Uterus (tissue), 4 donors: ENCODE measurements around the gene CTDSPL. TPM values are rescaled to one million over a fixed set of nuclear protein-coding genes. Genes with fewer than 3 reads are reported as not detected.

Experiments used
- DNase-seq, 2 donors: peaks; one replicate each; pipeline ENCODE4 v3.0.0-alpha.2; 2019 to 2020
- H3K27ac ChIP-seq, 2 donors: fragments of 200-600 bp; sonication (generic); 1 replicate in 1 of 2; 2 replicates in 1 of 2; pipeline ENCODE4 v1.5.1; 2016 to 2018
- H3K27me3 ChIP-seq, 2 donors: fragments of 200-600 bp; sonication (generic); one replicate each; pipeline ENCODE4 v1.5.1; 2018 to 2019; ENCODE audit warnings: control low read depth in 1 of 2
- H3K36me3 ChIP-seq, 2 donors: fragments of 200-600 bp; sonication (generic); one replicate each; pipeline ENCODE4 v1.5.1; 2019; ENCODE audit warnings: control low read depth in 1 of 2
- H3K4me1 ChIP-seq, 2 donors: fragments of 200-600 bp; sonication (generic); one replicate each; pipeline ENCODE4 v1.5.1; 2018 to 2019; ENCODE audit warnings: control low read depth in 1 of 2
- H3K4me3 ChIP-seq, 2 donors: fragments of 200-600 bp; sonication (generic); 1 replicate in 1 of 2; 2 replicates in 1 of 2; pipeline ENCODE4 v1.5.1; 2018 to 2019; ENCODE audit warnings: mild to moderate bottlenecking in 1 of 2
- H3K9me3 ChIP-seq, 2 donors: fragments of 200-600 bp; sonication (generic); one replicate each; pipeline ENCODE4 v1.5.1; 2019; ENCODE audit warnings: control low read depth in 1 of 2
- POLR2A ChIP-seq, 2 donors: fragments of 450-650 bp; IDR thresholded peaks; one replicate each; pipeline ENCODE4 v1.6.1; 2016; ENCODE audit warnings: antibody characterized with exemption in 2 of 2, mild to moderate bottlenecking in 1 of 2, moderate library complexity in 1 of 2
- intact Hi-C: fragments of 100-400 bp; cut with DNase I; formaldehyde crosslinking; loops from one replicate; pipeline ENCODE4 v1.15.1; 2023; ENCODE audit warnings: low total_unique reads
- total RNA-seq, 4 donors: library from RNA; depleted of rRNA in 3 of 4; stranded (reverse); fragments of >200 nt in 3 of 4; gene quantifications; one replicate each; pipeline versions ENCODE4 v1.1.0 to v1.2.4, GENCODE V29; 2014 to 2023
- TF ChIP-seq, protein P1 (sequence below), 4 experiments: fragments of 200-600 bp in 2 of 4; fragments of 450-650 bp in 2 of 4; sonication (generic) in 2 of 4; IDR thresholded peaks; one replicate each; pipeline ENCODE4 v1.5.1; 2016 to 2019; ENCODE audit warnings: antibody characterized with exemption in 4 of 4, mild to moderate bottlenecking in 2 of 4, moderate library complexity in 1 of 4
- donor health status: DM: yes; HTN: yes; CAD: no.

Gene CTDSPL
- total RNA-seq, 4 donors from 2014 or later: 6.4 to 55.9 (median 28.7) TPM

DNA sequence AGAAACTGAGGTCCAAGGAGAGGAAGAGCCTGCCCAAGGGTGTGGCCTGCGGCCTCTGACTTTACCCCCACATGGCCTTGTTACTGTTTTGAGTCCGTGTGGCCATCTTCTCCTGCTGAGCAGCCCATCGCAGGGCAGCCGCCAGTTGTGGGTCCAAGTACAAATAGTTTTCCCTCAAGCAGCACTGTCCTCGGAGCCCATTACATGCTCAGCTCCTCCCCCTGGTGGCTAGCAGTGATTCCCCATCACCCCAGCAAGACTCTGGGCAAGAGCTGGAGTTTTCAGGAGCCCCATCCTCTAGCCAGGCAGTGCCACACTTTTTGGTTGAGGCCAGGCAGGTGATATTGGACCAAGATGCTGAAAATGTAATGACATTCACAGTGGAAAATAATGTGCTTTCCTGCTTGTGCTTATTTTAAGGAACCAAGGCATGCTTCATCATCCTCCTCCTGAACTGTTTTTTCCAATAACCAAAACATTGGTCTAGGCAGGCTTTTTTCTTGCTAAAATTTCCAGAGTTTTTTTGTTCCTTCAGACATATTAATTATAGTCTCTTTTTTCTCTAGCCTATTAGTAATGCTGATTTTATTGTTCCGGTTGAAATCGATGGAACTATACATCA, 105.7 kb downstream of the CTDSPL start:
- intact Hi-C loops: loop anchor here (2.0 kb wide), 1 partner anchor 111 kb away; no protein-coding TSS in a partner anchor
- Histone ChIP-seq H3K27me3 (no peaks in the 10 kb centered on the region), H3K4me3 (no peak overlapping the region), H3K36me3 (no peaks in the 10 kb centered on the region), H3K4me1 (peaks cover 0 to 9% of the 10 kb centered on the region in 2 donors), H3K9me3 (no peaks in the 10 kb centered on the region), H3K27ac (no peak overlapping the region)
- TF ChIP-seq POLR2A (IDR thresholded peaks at IDR 0.05): no peak
- TF ChIP-seq, protein P1, sequence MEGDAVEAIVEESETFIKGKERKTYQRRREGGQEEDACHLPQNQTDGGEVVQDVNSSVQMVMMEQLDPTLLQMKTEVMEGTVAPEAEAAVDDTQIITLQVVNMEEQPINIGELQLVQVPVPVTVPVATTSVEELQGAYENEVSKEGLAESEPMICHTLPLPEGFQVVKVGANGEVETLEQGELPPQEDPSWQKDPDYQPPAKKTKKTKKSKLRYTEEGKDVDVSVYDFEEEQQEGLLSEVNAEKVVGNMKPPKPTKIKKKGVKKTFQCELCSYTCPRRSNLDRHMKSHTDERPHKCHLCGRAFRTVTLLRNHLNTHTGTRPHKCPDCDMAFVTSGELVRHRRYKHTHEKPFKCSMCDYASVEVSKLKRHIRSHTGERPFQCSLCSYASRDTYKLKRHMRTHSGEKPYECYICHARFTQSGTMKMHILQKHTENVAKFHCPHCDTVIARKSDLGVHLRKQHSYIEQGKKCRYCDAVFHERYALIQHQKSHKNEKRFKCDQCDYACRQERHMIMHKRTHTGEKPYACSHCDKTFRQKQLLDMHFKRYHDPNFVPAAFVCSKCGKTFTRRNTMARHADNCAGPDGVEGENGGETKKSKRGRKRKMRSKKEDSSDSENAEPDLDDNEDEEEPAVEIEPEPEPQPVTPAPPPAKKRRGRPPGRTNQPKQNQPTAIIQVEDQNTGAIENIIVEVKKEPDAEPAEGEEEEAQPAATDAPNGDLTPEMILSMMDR (IDR thresholded peaks at IDR 0.05): peak; percentile 75 to 78 (median 76)
- DNase-seq: peak; percentile 64 to 65

DNA sequence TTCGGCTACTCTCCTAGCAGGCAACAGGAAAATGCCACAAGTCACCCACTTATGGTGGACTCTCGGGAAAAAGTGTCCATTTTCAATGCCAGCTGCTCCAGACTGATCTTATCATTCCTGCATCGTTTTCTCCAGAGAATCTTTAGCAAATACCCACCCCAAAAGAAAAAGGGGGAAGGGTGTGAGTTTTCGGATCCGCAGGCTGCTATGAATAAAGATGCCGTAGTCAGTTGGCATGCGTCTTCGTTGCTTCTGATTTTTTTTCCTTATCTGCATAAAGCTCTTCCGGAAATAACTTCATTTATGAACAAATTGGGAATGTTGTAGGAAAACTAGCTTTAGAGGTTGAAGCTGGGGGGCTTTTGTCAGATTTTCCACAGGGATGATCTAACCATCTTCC, 106.5 kb downstream of the CTDSPL start:
- no peaks in the 10 kb centered on the region for H3K27me3 ChIP-seq
- no peaks in the 10 kb centered on the region for H3K36me3 ChIP-seq
- DNase-seq: no peak
- H3K4me1 ChIP-seq: peaks cover 0 to 2% of the 10 kb centered on the region in 2 donors
- H3K9me3 ChIP-seq: no peaks in the 10 kb centered on the region
- no peak overlapping the region for H3K27ac ChIP-seq
- TF ChIP-seq, protein P1 (IDR thresholded peaks at IDR 0.05): no peak
- no peak for TF ChIP-seq POLR2A (IDR thresholded peaks at IDR 0.05)
- H3K4me3 ChIP-seq: no peak overlapping the region
- intact Hi-C loops: no loop called here

DNA sequence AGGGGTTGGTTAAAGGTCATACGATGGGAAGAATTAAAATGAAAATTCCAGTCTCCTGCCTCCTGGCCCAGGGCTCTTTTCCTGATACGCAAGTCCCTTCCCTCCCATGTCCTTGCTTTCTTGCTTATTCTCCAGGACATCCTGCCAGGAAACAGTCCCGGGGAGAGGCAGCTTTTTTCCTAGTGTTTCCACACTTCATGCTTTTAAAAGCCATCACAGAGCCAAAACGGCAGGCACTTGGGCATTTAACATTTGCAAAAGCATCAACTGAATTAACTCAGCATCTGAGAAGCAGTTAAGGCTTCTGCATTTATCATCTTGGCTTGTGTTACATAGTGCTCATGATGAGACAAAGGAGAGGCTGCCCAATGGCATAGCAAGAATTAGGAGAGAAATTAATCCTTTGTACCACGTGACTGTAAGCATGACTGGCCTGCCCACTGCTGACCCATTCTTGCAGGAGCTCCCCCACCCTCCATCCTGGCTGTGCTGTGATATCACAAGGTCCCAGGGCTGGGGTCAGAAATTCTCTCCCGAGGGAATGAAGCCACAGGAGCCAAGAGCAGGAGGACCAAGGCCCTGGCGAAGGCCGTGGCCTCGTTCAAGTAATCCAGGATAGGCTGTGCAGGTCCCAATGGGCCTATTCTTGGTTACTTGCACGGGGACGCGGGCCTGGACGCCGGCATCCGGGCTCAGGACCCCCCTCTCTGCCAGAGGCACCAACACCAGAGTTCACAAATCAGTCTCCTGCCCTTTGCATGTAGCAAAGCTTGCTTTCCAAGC, 107.3 kb downstream of the CTDSPL start:
- Histone ChIP-seq H3K27ac (no peak overlapping the region), H3K4me3 (no peak overlapping the region), H3K4me1 (no peaks in the 10 kb centered on the region), H3K9me3 (no peaks in the 10 kb centered on the region), H3K27me3 (no peaks in the 10 kb centered on the region), H3K36me3 (no peaks in the 10 kb centered on the region)
- TF ChIP-seq POLR2A (IDR thresholded peaks at IDR 0.05): no peak
- TF ChIP-seq, protein P1 (IDR thresholded peaks at IDR 0.05): no peak
- intact Hi-C loops: no loop called here
- DNase-seq: no peak

DNA sequence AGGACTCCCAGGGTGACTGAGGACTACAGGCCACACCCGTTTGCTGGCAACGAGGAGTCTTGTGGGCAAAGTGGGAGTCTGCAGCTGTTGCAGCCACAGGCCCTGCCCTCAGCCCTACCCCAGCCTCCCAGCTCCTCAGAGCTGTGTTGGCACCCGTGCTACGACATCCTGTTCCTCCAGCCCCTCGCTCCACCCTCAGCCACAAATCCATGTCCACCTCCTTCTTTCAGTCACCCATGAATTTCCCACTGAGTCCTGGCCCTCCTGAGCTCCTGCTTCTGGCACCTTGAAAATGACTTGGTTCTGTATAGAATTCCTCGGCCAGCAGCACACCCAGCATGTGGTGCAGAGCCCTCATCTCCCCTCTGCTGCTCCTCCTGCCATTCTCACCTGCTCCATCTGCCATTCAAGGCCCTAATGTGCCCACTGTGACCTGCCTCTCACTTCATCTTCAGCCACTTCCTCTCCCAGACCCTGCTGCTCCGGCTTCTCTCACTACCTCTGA, 108.0 kb downstream of the CTDSPL start:
- no peaks in the 10 kb centered on the region for H3K4me1 ChIP-seq
- H3K27me3 ChIP-seq: no peaks in the 10 kb centered on the region
- H3K27ac ChIP-seq: no peak overlapping the region
- no peaks in the 10 kb centered on the region for H3K36me3 ChIP-seq
- H3K9me3 ChIP-seq: no peaks in the 10 kb centered on the region
- DNase-seq: no peak
- TF ChIP-seq, protein P1 (IDR thresholded peaks at IDR 0.05): no peak
- no peak for TF ChIP-seq POLR2A (IDR thresholded peaks at IDR 0.05)
- H3K4me3 ChIP-seq: no peak overlapping the region
- intact Hi-C loops: no loop called here

DNA sequence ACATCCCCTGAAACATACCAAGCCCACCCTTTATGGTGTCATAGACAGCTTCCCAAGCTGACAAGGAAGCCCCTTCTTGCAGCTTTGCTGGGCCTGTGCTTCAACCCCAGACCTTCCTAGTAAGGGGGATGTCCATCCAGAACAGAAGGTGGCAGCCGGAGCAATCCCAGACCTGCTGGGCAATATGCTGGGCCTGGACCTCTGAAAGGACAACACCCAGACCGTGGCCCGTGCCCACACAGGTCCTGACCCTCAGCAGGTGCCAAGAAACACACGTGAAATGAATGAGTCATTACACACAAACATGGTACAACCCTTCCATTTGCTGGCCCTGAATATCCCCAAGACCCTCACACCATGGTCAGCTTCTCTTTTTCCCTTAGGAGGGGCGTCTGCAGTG, 109.1 kb downstream of the CTDSPL start:
- H3K36me3 ChIP-seq: no peaks in the 10 kb centered on the region
- intact Hi-C loops: no loop called here
- no peaks in the 10 kb centered on the region for H3K27me3 ChIP-seq

More for the DNA sequence above, 109.1 kb downstream of the CTDSPL start:
- TF ChIP-seq, protein P1 (IDR thresholded peaks at IDR 0.05): no peak
- TF ChIP-seq POLR2A (IDR thresholded peaks at IDR 0.05): no peak
- Histone ChIP-seq H3K27ac (no peak overlapping the region), H3K9me3 (no peaks in the 10 kb centered on the region), H3K4me1 (no peaks in the 10 kb centered on the region), H3K4me3 (no peak overlapping the region)
- no peak for DNase-seq
